NT2/D1 (cell line): ENCODE results near the gene FPR2.

Source experiments
- SUZ12 ChIP-seq: IDR thresholded peaks from 2 replicates; pipeline ENCODE4 v1.6.1; 2011; ENCODE audit not compliant: insufficient read length, insufficient read depth; ENCODE audit errors: extremely low read depth
- YY1 ChIP-seq: IDR thresholded peaks from 2 replicates; pipeline ENCODE4 v1.6.1; 2011; ENCODE audit not compliant: insufficient read length, insufficient read depth
- ZNF274 ChIP-seq: IDR thresholded peaks from 2 replicates; pipeline ENCODE4 v1.6.1; 2011; ENCODE audit warnings: mild to moderate bottlenecking, low read depth, low read length

DNA sequence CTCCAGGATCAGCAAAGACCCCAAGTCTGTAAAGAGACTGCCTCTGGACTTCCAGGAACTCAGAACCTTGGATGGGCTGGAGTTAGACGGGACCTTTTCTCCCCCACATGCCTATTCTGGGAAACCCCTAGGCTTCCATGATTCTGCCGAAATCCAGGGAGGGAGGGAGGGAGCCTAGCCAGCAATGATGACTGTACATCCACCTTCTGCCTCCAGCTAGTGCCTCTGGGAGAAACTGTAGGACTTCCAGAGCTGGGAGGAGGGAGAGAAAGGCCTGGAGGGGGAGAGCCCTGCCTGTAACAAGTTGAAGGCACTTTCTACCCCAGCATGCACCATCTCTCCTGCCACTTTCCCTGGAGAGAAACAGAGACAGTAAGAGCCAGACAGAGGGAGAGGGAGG is 31.2 kb upstream of the FPR2 start:
- TF ChIP-seq ZNF274: no peak
- TF ChIP-seq YY1: no peak
- no peak for TF ChIP-seq SUZ12
